Effector memory CD8-positive, alpha-beta T cell (primary cell): ENCODE data around the gene ADAMTSL1.

Experiments used
- ATAC-seq: fragments of 150-1000 bp; cut with Tn5 transposase; replicated peaks from 2 replicates; pipeline ENCODE4 v1.10.0; 2021; ENCODE audit warnings: mild to moderate bottlenecking, moderate library complexity
- DNase-seq, 3 experiments: peaks; one replicate each; pipeline ENCODE4 v3.0.0; 2021
- H3K27ac Mint-ChIP-seq, 2 donors: one replicate each; pipeline ENCODE4 v1.8.0; 2022; ENCODE audit warnings: mild to moderate bottlenecking in 2 of 2, mixed read lengths in 2 of 2, moderate library complexity in 2 of 2
- H3K27me3 Mint-ChIP-seq, 2 donors: one replicate each; pipeline ENCODE4 v1.8.0; 2022; ENCODE audit warnings: mixed read lengths in 2 of 2
- H3K36me3 Mint-ChIP-seq: one replicate; pipeline ENCODE4 v1.8.0; 2022; ENCODE audit warnings: mild to moderate bottlenecking, moderate library complexity, mixed read lengths; ENCODE audit not compliant: insufficient read depth
- H3K4me1 Mint-ChIP-seq, 2 donors: one replicate each; pipeline ENCODE4 v1.8.0; 2022; ENCODE audit warnings: low read depth in 2 of 2, mixed read lengths in 2 of 2
- H3K4me3 Mint-ChIP-seq, 2 donors: one replicate each; pipeline ENCODE4 v1.8.0; 2022; ENCODE audit warnings: mild to moderate bottlenecking in 2 of 2, mixed read lengths in 2 of 2, moderate library complexity in 2 of 2
- H3K9me3 Mint-ChIP-seq, 2 donors: one replicate each; pipeline ENCODE4 v1.8.0; 2022; ENCODE audit warnings: mixed read lengths in 2 of 2

ADAMTSL1 gene

DNA sequence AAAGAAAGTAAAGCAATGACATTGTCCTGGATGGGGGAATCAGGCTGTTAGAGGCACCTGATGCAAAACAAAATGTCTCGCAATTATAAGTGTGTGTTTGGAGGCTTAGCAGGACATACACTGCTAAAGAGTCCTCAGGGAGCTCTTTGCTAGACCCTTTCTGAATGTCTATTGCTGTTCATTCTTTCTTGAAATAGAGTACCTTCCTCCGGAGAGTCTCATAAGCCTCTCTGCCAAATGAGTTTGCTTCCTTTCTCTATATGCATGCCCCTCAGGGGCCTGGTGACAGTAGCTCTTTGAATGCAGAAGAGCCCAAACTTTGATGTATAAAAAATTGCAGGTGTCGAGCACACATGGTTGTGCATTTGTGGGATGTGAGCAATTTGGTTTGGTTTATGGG, 26.4 kb upstream of the ADAMTSL1 start:
- Mint-ChIP-seq H3K36me3 (no peaks in the 10 kb centered on the region), H3K27ac (no peak overlapping the region), H3K27me3 (no peaks in the 10 kb centered on the region)

DNA sequence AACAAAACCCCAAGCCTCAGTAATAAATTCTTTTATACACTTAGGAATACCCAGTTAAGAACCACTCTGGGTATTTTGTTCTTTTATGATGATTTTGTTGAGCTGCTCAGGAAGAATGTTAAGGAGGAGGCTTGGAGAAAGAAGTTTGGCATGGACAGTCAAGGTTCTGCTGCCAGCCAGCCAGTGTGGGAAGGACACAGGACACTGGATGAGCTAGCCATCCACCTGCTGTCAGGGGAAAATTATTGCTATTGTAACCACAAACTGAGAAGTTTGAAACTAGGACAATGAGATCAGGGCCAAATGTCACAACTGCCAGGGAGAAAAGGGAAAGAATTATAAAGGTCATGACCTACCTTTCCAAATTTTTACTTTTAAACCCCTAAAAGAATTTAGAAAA, 25.9 kb upstream of the ADAMTSL1 start:
- Mint-ChIP-seq H3K27me3 (no peaks in the 10 kb centered on the region), H3K9me3 (peaks cover 0 to 1% of the 10 kb centered on the region in 2 donors), H3K36me3 (no peaks in the 10 kb centered on the region), H3K27ac (no peak overlapping the region), H3K4me3 (no peak overlapping the region), H3K4me1 (no peaks in the 10 kb centered on the region)
- no peak for DNase-seq
- no peak for ATAC-seq

More for the DNA sequence above, 26.4 kb upstream of the ADAMTSL1 start:
- no peak for DNase-seq
- H3K4me1 Mint-ChIP-seq: no peaks in the 10 kb centered on the region
- H3K4me3 Mint-ChIP-seq: no peak overlapping the region
- ATAC-seq: no peak
- peaks cover 0 to 1% of the 10 kb centered on the region in 2 donors for H3K9me3 Mint-ChIP-seq

DNA sequence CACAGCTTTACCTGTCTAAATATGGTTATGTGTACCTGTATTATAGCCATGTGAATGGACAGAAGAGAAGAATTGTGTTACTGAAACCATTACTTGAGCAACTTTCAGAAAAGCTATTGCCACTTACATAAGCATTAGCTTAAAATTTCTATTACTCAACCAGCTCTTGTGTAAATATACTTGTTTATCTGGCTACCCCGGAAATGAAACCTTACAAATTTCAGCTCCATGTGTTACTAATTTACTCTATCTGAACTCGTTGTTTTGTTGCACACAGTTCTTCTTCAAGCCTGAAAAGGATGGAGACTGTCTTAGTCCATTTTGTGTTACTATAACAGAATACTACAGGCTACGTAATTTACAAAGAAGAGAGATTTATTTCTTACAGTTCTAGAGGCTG, 22.5 kb upstream of the ADAMTSL1 start:
- no peaks in the 10 kb centered on the region for H3K27me3 Mint-ChIP-seq
- no peak overlapping the region for H3K4me3 Mint-ChIP-seq
- H3K27ac Mint-ChIP-seq: no peak overlapping the region
- DNase-seq (no peak), ATAC-seq (no peak)
- no peaks in the 10 kb centered on the region for H3K36me3 Mint-ChIP-seq
- no peaks in the 10 kb centered on the region for H3K4me1 Mint-ChIP-seq
- H3K9me3 Mint-ChIP-seq: peaks cover 0 to 3% of the 10 kb centered on the region in 2 donors

DNA sequence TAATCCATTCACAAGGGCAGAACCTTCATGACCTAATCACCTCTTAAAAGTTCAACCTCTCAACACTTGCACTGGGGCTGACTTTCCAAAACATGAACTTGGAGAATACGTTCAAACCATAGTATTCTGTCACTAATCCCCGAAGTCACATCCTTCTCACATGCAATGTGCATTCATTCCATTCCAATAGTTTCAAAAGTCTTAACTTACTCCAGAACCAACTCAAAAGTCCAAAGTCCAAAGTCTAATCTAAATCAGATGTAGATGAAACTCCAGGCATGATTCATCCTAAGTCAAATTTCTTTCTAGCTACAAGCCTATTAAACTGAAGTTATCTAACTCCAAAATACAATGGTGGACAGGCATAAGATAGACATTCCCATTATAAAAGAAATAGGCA, 21.7 kb upstream of the ADAMTSL1 start:
- Mint-ChIP-seq H3K4me3 (no peak overlapping the region), H3K9me3 (peaks cover 0 to 3% of the 10 kb centered on the region in 2 donors), H3K36me3 (no peaks in the 10 kb centered on the region), H3K27me3 (no peaks in the 10 kb centered on the region), H3K27ac (no peak overlapping the region), H3K4me1 (no peaks in the 10 kb centered on the region)
- ATAC-seq (no peak), DNase-seq (no peak)

DNA sequence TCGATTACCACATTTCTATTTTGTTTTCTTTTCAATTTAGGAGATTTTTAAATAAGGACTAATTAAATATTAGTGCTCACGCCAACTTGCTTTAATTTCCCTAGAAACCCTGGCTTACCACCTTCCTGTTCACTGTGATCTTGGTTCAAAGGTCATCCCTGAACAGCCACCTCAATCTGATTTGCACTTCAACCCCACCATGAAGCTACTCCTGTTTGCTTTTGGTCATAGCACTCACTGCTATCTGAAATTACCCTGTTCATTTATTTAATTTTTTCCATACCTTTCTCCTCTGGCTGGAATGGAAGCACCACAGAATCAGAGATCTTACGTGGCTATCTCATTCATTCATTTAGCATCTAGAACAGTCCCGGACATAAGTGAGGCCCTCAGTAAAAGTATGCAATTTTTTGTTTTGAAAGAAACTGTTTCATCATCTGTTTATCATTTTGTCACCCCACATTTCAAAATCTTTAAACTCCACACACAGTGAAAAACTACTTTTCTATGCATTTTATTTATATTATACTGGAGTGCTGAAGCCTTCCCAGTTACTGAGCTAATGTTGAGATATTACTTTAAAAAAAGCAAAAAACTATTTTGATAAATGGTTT, 17.2 kb upstream of the ADAMTSL1 start:
- peaks cover 0 to 2% of the 10 kb centered on the region in 2 donors for H3K9me3 Mint-ChIP-seq
- H3K36me3 Mint-ChIP-seq: no peaks in the 10 kb centered on the region
- DNase-seq (no peak), ATAC-seq (no peak)
- no peaks in the 10 kb centered on the region for H3K4me1 Mint-ChIP-seq
- H3K27ac Mint-ChIP-seq: no peak overlapping the region
- H3K4me3 Mint-ChIP-seq: no peak overlapping the region
- H3K27me3 Mint-ChIP-seq: no peaks in the 10 kb centered on the region

DNA sequence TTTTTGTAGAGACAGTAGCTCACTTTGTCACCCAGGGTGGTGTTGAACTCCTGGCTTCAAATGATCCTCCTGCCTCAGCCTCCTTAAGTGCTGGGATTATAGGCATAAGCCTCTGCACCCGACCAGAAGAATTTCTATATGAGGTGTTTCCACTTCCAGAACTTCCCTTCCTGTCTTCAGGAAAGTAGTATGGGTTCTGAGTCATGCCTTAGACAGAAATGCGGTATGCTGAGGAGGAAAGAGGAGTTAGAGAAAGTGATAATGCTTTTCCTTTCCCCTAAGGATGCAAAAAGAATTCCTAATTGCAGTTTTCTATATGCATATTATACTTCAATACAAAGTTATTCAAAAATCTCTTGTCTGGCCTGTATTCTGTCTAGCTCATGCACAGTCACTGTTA, 16.4 kb upstream of the ADAMTSL1 start:
- Mint-ChIP-seq H3K4me3 (no peak overlapping the region), H3K27me3 (no peaks in the 10 kb centered on the region), H3K36me3 (no peaks in the 10 kb centered on the region), H3K4me1 (no peaks in the 10 kb centered on the region), H3K27ac (no peak overlapping the region), H3K9me3 (peaks cover 0 to 2% of the 10 kb centered on the region in 2 donors)
- ATAC-seq (no peak), DNase-seq (no peak)

DNA sequence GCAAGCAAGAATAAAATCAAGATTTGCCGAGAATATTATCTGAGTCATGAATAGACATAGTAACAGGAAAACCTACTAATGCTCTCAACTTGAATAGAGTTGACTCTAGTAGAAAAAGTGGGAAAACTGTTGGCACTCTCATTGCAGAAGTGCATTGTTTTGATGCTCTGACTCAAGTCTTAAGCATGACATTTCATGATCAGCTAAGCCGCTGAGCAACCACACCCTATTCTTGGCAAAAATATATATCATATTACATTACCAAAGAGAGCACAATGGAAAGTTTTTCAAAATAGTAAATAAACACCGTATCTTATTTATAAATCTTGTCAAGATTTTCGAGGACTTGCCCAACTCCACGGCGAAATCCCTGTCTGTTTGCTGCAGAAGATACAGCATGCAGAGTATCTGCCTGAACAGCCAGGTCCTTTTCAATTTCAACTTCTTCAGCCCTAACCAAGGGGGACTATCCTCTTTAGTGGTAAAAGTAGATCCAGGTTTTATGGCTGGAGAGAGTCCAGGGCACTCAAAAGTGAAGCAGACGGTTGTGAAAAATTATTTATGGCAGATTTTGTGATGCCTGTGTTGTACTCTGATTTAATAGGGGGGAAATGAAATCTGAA, 13.9 kb upstream of the ADAMTSL1 start:
- Mint-ChIP-seq H3K36me3 (no peaks in the 10 kb centered on the region), H3K4me3 (no peak overlapping the region), H3K9me3 (no peaks in the 10 kb centered on the region), H3K4me1 (no peaks in the 10 kb centered on the region), H3K27me3 (no peaks in the 10 kb centered on the region), H3K27ac (no peak overlapping the region)
- DNase-seq (no peak), ATAC-seq (no peak)

DNA sequence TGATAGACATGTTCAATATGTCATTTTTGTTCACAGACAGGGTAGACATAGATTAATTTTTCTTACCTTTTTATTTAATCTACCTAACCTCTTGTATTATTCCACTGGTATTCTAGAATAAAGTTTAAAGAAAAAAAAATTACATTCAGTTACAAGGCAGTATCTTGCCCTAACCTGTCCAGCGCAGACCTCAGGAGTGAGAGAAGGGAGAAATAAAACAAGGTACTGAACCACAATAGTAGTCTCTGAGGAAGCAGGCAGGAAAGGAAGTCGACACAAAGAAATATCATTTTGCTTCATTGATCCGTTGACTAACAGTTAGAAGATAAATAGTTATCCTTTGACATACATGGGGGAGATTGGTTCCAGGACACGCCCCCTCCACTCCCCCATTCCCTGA, 12.5 kb upstream of the ADAMTSL1 start:
- Mint-ChIP-seq H3K4me3 (no peak overlapping the region), H3K9me3 (no peaks in the 10 kb centered on the region), H3K36me3 (no peaks in the 10 kb centered on the region), H3K27ac (no peak overlapping the region), H3K27me3 (no peaks in the 10 kb centered on the region), H3K4me1 (no peaks in the 10 kb centered on the region)
- ATAC-seq: no peak
- no peak for DNase-seq

DNA sequence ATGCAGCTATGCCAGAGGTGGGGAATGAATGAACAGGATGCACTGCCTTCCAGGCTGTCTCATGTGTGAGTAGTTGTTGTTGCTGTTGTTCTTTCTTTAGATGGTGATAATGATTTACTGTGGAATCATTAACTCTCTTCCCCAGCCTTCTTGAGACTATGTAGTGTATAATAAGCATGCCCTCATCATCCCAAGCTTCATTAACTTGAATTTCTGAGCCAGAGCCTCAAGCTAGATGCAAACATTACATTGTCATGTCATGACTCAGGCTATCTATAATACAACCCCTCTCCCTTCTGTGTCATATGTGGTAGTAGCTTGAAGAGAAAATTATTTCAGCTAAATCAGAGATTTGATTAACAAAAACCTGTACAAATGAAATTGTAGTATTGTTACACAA, 10.0 kb upstream of the ADAMTSL1 start:
- DNase-seq: no peak
- no peak overlapping the region for H3K4me3 Mint-ChIP-seq

DNA sequence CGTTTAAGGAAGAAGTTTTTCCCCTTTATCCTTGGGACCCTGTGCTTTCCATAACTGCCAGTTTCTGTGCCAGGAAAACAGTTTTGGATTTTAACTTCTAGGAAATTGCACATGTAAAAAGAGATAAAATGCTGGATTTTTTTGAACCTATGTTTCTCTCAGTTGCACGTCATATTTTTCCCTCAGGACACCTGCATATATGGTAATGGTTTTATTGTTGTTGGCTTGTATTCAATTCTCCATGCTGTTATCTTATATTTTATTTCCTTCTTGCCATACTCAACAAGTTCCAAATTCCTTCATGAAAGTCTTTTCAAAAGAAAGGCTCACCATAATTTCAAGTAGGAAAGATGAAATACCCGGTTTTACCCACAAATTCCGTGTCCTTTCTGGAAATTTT, 7.9 kb upstream of the ADAMTSL1 start:
- Mint-ChIP-seq H3K27me3 (no peaks in the 10 kb centered on the region), H3K36me3 (no peaks in the 10 kb centered on the region), H3K9me3 (peaks cover 0 to 2% of the 10 kb centered on the region in 2 donors), H3K27ac (no peak overlapping the region), H3K4me3 (no peak overlapping the region), H3K4me1 (no peaks in the 10 kb centered on the region)
- no peak for DNase-seq
- no peak for ATAC-seq

More for the DNA sequence above, 10.0 kb upstream of the ADAMTSL1 start:
- Mint-ChIP-seq H3K9me3 (no peaks in the 10 kb centered on the region), H3K27me3 (no peaks in the 10 kb centered on the region), H3K36me3 (no peaks in the 10 kb centered on the region), H3K27ac (no peak overlapping the region), H3K4me1 (no peaks in the 10 kb centered on the region)
- ATAC-seq: no peak

DNA sequence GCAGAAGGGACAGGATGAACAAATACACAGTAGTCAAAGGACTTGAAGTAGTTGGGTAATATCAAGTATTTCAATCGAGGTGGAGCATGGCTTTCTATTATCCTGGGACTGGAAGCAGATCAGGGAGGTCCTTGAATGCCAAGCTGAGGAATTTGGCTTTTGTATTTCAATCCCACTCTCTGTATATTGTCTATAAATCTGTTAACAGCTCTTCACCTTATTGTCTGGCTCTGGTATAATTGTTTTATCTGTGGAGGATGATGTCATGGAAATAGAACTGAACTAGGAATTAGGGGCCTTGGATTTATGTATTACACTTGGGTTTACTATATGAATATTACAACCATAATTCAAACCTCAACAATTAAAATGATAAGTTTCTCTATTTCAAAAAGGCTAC, 6.3 kb upstream of the ADAMTSL1 start:
- no peak overlapping the region for H3K4me3 Mint-ChIP-seq
- H3K27ac Mint-ChIP-seq: no peak overlapping the region
- no peaks in the 10 kb centered on the region for H3K4me1 Mint-ChIP-seq

DNA sequence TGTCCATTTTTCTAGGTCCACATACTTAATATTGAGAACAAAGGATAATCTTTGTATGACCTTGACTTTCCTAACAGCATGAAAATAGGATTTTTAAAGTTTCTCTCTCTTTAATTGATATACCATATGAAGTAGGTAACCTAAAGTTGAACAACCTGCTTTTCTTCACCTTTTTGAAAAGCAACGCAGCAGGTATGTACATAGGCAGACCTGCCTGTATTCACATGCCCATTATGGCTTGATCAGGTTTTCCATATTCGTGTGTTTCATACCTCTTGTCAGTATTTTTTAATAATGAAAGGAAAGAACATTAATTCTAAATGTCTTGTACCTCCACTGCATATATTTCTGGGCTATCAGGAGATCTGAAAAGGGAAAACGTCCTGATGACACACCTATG, 1.5 kb upstream of the ADAMTSL1 start:
- no peaks in the 10 kb centered on the region for H3K4me1 Mint-ChIP-seq

More for the DNA sequence above, 6.3 kb upstream of the ADAMTSL1 start:
- Mint-ChIP-seq H3K27me3 (no peaks in the 10 kb centered on the region), H3K9me3 (peaks cover 0 to 2% of the 10 kb centered on the region in 2 donors), H3K36me3 (no peaks in the 10 kb centered on the region)
- ATAC-seq (no peak), DNase-seq (no peak)

DNA sequence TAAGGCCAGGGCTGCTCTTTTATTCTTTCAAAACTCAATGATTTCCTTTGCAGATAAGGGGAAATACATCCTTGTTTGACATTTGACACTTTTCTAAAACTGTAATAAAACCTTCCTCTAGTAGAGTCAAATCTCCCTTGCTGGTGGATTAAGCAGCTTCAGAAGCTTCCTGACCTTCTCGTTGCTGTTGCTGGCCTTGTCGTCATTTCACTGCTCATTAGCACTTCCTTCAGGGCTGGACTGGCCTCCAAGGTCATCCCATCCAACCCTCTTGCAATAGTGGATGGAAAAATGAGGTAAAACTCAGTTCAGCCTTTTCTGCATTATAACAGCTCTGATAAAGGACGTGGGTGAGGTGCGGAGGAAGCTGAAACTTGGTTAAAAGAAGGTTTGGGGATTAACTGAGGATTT, 1.1 kb upstream of the ADAMTSL1 start:
- no peaks in the 10 kb centered on the region for H3K36me3 Mint-ChIP-seq
- H3K4me3 Mint-ChIP-seq: no peak overlapping the region
- H3K9me3 Mint-ChIP-seq: peaks cover 0 to 2% of the 10 kb centered on the region in 2 donors
- H3K27ac Mint-ChIP-seq: no peak overlapping the region
- H3K27me3 Mint-ChIP-seq: peaks cover 0 to 12% of the 10 kb centered on the region in 2 donors
- ATAC-seq (no peak), DNase-seq (no peak)
- no peaks in the 10 kb centered on the region for H3K4me1 Mint-ChIP-seq

More for the DNA sequence above, 1.5 kb upstream of the ADAMTSL1 start:
- H3K27ac Mint-ChIP-seq: no peak overlapping the region
- peaks cover 0 to 12% of the 10 kb centered on the region in 2 donors for H3K27me3 Mint-ChIP-seq
- peaks cover 0 to 2% of the 10 kb centered on the region in 2 donors for H3K9me3 Mint-ChIP-seq
- no peaks in the 10 kb centered on the region for H3K36me3 Mint-ChIP-seq
- DNase-seq: no peak
- H3K4me3 Mint-ChIP-seq: no peak overlapping the region
- no peak for ATAC-seq

DNA sequence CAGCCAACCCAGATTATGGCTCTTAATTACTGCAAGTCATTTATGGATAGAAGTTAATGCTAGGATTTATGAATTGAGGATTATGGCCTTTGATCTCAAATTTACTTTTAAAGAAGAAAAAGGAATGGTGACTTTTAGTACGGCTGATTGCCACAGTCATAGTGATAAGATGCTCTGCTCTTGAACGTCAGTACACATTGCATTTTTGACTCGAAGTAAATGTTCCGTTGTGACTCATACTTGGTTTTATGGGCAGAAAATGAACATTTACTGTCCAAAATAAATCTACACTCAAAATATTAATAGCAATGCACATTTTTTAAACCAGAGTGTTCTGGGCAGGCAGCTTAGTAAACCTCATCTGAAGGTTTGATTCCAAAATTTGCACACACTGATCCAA, 830 bp downstream of the ADAMTSL1 start:
- peaks cover 0 to 12% of the 10 kb centered on the region in 2 donors for H3K27me3 Mint-ChIP-seq
- no peak for ATAC-seq

More for the DNA sequence above, 830 bp downstream of the ADAMTSL1 start:
- Mint-ChIP-seq H3K27ac (no peak overlapping the region), H3K4me1 (no peaks in the 10 kb centered on the region), H3K36me3 (no peaks in the 10 kb centered on the region), H3K4me3 (no peak overlapping the region), H3K9me3 (no peaks in the 10 kb centered on the region)
- DNase-seq: no peak
